IPS-NIHi11 (cell line): Measurements from ENCODE around the gene BTNL8.

Source experiments
- DNase-seq: peaks from one replicate; pipeline ENCODE4 v3.0.0; 2012; ENCODE audit warnings: mixed read lengths, low spot score

The BTNL8 gene

DNA sequence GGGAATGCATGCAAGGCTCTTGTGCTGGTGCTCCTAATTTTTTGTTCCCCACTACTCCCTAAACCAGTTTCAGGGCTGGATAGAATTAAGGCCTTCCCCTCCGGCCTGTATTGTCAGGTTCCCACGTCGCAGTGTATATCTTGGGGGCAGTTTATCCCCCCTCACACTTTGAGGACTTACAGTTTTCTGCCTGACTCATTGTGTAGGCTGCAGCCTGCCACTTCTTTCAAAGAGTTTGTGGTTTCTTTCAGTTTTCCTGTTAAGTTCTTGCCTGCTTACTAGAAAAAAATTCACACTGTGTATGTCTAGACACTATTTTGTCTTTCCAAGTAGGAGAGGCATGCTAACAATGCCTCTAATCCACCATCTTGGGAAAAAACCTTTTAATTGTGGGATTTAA lies 61.2 kb downstream of the BTNL8 start:
- DNase-seq, result no peak

DNA sequence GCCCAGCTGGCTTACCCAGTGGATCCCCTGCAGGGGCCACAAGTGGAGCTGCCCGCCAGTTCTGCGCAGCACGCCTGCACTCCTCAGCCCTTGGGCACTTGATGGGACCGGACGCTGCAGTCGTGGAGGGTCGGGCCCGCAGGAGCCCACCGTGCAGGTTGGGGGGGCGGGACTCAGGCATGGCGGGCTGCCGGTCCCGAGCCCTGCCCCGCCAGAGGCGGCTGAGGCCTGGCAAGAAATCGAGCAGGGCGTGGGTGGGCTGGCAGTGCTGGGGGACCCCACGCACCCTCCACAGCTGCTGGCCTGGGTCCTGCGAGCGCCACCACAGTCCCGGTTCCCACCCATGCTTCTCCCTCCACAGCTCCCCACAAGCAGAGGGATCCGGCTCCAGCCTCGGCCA lies 70.4 kb downstream of the BTNL8 start:
- DNase-seq, result no peak

DNA sequence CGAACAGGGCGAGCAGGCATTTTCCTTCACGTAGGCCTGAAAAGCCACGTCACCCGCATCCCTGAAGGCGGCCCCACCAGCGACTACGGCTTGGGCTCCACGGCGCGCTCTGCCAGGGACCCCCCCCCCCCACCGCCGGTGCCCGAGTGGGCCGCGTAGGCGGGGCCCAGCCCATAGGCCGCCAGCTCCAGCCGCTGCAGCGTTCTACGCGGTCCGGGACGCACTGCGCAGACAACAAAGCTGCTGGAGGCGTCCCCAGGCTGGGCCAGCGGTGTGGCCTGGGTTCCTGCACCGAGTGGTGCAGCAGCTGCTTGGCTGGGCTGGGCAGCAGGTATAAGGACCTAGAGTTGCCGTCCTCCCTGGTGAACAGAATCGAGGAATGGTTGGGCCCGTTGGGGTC lies 71.4 kb downstream of the BTNL8 start:
- DNase-seq, result no peak

DNA sequence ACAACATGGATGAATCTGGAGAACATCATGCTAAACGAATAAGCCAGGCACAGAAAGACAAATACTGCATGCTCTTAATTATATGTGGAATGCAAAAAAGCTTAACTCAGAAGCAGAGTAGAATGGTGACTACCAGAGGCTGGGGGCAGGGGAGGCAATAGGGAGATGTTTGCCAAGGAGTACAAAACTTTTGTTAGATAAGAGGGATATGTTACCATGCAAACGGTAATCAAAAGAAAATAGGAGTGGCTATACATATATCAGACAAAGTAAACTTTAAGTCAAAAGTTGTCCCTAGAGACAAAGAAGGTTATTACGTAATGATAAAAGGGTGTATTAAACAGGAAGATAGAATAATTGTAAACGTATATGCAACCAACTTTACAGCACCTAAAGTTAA lies 71.9 kb downstream of the BTNL8 start:
- no peak for DNase-seq

DNA sequence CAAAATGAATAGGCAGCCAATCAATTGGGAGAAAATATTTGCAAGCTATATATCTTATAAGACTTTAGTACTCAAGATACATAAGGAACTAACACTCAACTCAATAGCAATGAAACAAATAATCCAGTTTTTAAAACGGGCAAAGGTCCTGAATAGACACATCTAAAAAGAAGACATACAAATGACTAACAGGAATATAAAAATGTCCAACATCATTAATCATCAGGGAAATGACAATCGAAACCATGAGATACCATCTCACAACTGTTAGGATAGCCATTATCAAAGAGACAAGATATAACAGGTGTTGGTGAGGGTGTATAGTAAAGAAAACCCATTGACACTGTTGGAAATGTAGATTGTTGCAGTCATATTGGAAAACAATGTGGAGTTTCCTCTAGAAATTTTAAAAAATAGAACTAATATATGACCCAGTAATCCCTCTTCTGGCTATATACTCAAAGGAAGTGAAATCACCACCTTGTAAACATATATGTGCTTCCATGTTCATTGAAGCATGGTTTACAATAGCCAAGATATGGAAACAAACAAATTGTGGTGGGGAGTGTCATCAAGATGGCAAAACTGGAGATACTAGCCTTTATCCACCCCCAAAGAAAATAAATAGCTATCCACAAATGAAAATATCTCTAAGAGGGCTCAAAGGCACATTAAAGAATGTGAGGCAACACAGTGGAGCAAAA lies 75.8 kb downstream of the BTNL8 start:
- DNase-seq, result no peak

DNA sequence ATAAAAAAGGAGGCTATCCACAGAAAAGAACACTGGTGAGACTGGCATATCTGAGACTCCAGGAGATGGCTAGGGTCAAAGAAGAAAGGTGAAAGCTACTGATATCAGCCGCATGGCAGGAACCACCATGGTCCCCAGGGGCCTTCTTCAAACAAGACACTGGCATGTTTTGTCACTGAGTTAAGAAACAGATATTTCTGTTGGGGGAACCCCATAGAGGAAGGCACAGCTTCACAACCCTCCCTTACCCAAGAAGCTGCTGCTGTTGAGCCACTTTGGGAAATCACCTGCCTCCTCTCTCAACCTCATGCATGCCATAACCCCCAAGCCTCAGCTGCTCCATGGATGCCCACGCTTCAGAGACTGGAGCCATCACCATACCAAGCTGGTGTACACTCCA lies 76.4 kb downstream of the BTNL8 start:
- no peak for DNase-seq

DNA sequence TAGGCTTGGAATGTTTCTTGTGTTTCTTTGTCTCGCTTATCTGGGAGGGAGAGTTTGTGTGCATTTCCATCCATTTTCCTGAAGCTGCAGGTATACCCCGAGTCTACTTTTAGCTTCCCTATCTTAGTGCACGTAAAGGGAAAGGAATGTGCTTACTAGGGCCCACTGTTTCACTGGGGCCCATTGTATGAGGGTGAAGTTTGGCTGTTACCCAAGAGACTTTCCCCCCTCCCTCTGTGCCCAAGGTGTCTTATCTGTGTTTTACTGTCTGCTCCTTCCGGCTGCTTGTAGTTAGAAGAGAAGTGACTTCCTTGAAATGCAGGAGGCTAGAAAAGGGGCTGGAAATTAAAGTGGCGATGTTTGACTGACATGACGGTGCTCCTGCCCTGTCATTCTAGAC lies 77.6 kb downstream of the BTNL8 start:
- no peak for DNase-seq

DNA sequence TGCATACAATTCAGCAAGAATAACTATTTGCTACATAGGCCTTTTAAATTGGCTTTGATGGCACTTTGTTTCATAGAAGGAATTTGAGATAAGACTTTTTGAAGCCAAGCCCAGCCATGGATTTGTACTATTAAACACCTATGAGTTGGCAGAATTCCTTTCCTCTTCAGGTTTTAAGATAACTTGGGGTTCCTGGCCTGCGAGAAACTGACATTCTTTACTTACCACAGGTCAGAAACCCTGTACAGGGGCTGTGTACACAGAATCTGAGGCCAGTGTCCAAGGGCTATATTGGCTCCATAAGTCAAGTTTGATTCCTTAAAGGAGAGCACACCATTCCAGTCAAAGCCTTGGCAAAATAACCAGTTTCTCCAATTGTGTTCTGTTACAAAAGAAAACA lies 78.9 kb downstream of the BTNL8 start:
- DNase-seq, result no peak

DNA sequence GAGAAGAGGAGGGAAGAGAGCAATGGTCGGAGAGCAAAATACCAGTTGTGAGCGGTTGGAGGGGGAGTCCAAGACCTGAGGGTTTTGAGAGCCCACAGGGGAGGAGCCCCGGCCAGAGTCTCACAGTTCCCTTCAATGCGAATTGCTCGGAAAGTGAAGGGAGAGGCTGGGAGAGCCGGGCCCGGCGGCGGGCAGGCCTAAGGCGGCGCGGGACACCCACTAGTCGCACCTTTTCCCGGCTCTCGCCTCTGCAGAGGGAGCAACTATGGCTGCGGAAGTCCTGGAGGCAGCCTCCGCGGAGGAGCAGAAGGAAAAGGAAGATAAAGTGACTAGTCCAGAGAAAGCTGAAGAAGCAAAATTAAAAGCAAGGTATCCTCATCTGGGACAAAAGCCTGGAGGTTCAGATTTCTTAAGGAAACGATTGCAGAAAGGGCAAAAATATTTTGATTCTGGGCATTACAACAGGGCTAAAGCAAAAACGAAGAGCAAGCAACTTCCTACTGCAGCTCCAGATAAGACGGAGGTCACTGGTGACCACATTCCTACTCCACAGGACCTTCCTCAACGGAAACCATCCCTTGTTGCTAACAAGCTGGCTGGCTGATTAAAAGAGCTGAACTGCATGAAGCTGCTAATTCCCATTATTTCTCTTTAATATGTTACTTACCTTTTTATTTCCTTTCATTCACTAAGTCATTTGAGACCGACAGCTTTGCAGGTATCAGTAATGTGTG lies 83.2 kb downstream of the BTNL8 start:
- DNase-seq, result no peak

DNA sequence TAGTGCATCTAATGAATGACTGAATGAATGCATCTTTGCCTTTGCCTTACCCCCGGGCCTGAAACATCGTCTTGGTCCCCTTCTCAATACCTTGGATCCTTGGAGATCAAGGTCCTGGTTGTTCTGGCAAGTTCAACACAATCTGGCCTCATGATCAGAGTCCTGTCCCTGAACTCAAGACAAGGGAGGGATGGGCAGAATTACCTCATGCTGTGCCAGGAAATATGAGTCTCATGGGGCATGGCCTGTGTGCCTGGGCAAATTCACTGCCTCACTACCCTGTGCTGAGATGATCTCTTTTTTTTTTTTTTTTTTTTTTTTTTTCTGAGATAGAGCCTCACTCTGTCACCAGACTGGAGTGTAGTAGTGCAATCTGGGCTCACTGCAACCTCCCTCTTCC lies 89.1 kb downstream of the BTNL8 start:
- DNase-seq, result no peak

DNA sequence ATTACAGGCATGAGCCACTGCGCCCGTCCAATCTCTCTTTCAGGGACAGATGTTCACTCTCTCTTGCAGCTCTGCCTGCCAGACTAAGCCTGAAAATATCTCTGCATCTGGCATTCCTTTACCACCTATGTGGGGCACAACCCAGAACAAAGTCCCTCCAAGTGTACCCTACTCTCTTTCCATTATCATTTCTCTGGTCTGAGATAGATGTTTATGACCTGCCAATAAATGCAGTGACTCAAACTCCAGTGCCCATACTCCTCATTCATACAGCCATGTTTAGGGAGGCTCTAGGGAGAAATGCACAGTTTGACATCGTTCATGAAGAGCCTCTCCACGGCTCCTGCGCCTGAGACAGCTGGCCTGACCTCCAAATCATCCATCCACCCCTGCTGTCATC lies 89.6 kb downstream of the BTNL8 start, which contains the start of gene BTNL3:
Gene BTNL3 (plus strand): TSS at position 255 of the 400 bp plus-strand sequence. CDS start 183 bp downstream, outside the sequence.
- no peak for DNase-seq

DNA sequence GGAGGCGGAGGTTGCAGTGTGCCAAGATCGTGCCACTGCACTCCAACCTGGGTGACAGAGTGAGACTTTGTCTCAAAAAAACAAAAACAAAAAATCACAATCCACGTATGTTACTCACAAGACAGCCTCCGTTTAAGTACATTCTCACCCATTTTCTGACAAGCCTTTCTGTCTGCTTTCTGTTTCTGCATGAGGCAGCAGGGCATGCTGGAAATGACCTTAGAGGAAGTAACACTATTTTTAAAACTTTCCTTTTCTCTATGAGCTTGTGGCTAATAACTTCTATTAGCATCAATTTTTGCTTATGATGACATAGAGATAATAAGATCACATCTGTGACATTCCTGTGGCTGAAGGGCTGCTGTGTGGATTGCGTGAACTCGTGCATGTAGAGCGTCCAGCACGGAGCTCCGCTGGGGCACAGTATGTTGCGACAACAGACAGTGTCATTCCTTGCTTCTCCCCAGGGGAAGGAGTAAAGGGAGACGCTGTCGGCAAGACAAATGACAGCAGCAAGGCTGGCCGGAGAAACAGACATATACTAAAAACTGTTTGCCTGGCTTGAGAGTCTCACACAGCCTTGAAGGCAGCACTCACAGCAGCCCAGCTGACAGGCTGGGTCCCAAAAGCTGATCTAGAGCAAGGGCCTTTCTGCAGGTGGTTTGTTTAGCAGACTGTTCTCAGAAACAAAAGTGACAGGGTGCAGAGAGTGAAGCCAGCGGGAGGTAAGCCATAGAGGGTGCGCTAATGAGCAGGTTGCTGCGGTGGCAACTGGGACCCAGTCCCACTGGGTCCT lies 91.3 kb downstream of the BTNL8 start:
- no peak for DNase-seq

DNA sequence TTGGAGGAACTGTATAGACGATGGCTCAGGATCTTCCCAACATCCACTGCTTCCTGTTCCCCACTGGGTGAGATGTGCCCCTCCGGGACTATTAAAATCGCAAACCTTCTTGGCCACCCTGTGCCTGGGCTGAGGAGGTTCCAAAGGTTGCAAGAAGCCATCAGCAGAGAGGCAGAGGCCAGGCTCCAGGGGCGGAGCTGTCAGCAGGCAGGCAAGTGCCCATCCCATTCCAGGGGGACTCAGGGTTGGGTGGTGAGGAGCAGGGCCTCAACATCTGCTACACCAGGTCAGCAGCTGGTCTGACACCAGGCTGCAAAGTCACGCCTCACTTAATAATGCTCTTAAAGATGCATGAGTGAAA lies 91.9 kb downstream of the BTNL8 start:
- no peak for DNase-seq
